Mesothelial cell of epicardium (in vitro differentiated cells): Measurements from ENCODE around the gene DEGS1. TPM values are rescaled to one million over a fixed set of nuclear protein-coding genes. Genes with fewer than 3 reads are reported as not detected.

Source experiments
- DNase-seq, 2 experiments: peaks; one replicate each; pipeline ENCODE4 v3.0.0; 2021; ENCODE audit warnings: low spot score in 2 of 2; ENCODE audit not compliant: unreplicated experiment in 2 of 2
- H3K27ac Mint-ChIP-seq: 2 replicates; pipeline ENCODE4 v1.8.0; 2021; ENCODE audit warnings: mixed read lengths
- H3K27me3 Mint-ChIP-seq: 2 replicates; pipeline ENCODE4 v1.8.0; 2021; ENCODE audit warnings: low read depth, mixed read lengths
- H3K36me3 Mint-ChIP-seq: 2 replicates; pipeline ENCODE4 v1.8.0; 2021; ENCODE audit warnings: mixed read lengths
- H3K4me1 Mint-ChIP-seq: 2 replicates; pipeline ENCODE4 v1.8.0; 2021; ENCODE audit warnings: mixed read lengths
- H3K4me3 Mint-ChIP-seq: 2 replicates; pipeline ENCODE4 v1.8.0; 2021; ENCODE audit warnings: mild to moderate bottlenecking, moderate library complexity, mixed read lengths
- H3K9me3 Mint-ChIP-seq: 2 replicates; pipeline ENCODE4 v1.8.0; 2021; ENCODE audit warnings: mixed read lengths
- CTCF ChIP-seq: fragments of 200-600 bp; sonication (generic); IDR thresholded peaks from one replicate; pipeline ENCODE4 v1.5.0; 2021; ENCODE audit warnings: antibody characterized with exemption; ENCODE audit not compliant: unreplicated experiment
- total RNA-seq: library from RNA; stranded (reverse); gene quantifications from 3 replicates; pipeline ENCODE4 v1.2.1, GENCODE V29; 2021

The DEGS1 gene
- total RNA-seq, 1 donor from 2014 or later, result 55.4 TPM

- TF ChIP-seq CTCF, result no peak
- Mint-ChIP-seq H3K27me3 (no peaks in the 10 kb centered on the region), H3K27ac (no peak overlapping the region), H3K4me1 (peaks cover 20% of the 10 kb centered on the region), H3K4me3 (no peak overlapping the region), H3K9me3 (no peaks in the 10 kb centered on the region), H3K36me3 (peaks cover 12% of the 10 kb centered on the region)
- DNase-seq, result no peak
Observed at GRCh38 chr1:224198572-224198971, 15.5 kb downstream of the DEGS1 start.

GRCh38 chr1:224199679-224200078 is 16.6 kb downstream of the DEGS1 start:
- DNase-seq, result no peak
- H3K4me1 Mint-ChIP-seq, result peaks cover 25% of the 10 kb centered on the region
- TF ChIP-seq CTCF, result no peak
- H3K27ac Mint-ChIP-seq, result no peak overlapping the region
- no peaks in the 10 kb centered on the region for H3K9me3 Mint-ChIP-seq
- no peaks in the 10 kb centered on the region for H3K27me3 Mint-ChIP-seq
- no peak overlapping the region for H3K4me3 Mint-ChIP-seq
- peaks cover 7% of the 10 kb centered on the region for H3K36me3 Mint-ChIP-seq

- DNase-seq, result no peak
- H3K27me3 Mint-ChIP-seq, result no peaks in the 10 kb centered on the region
- H3K4me3 Mint-ChIP-seq, result no peak overlapping the region
- H3K4me1 Mint-ChIP-seq, result peaks cover 34% of the 10 kb centered on the region
- peak overlapping the region; percentile 41 for H3K27ac Mint-ChIP-seq
- TF ChIP-seq CTCF, result no peak
- H3K36me3 Mint-ChIP-seq, result no peaks in the 10 kb centered on the region
- no peaks in the 10 kb centered on the region for H3K9me3 Mint-ChIP-seq
Observed at GRCh38 chr1:224201383-224201782, 18.3 kb downstream of the DEGS1 start.

GRCh38 chr1:224201853-224202252 is 18.8 kb downstream of the DEGS1 start:
- Mint-ChIP-seq H3K4me1 (peaks cover 34% of the 10 kb centered on the region), H3K27me3 (no peaks in the 10 kb centered on the region), H3K9me3 (no peaks in the 10 kb centered on the region), H3K4me3 (no peak overlapping the region), H3K36me3 (no peaks in the 10 kb centered on the region), H3K27ac (peak overlapping the region; percentile 41)
- no peak for TF ChIP-seq CTCF
- no peak for DNase-seq

GRCh38 chr1:224203243-224204016 is 20.4 kb downstream of the DEGS1 start:
- TF ChIP-seq CTCF, result no peak

More at GRCh38 chr1:224203243-224204016, 20.4 kb downstream of the DEGS1 start:
- Mint-ChIP-seq H3K4me3 (no peak overlapping the region), H3K4me1 (peaks cover 31% of the 10 kb centered on the region), H3K9me3 (no peaks in the 10 kb centered on the region), H3K27me3 (no peaks in the 10 kb centered on the region), H3K36me3 (no peaks in the 10 kb centered on the region), H3K27ac (peak overlapping the region; percentile 88)
- DNase-seq, result no peak
